ENCODE results near the gene ATP8B3.
"Not testable (repeated sequence)": the region's sequence is repeated elsewhere in the genome, so short reads cannot be mapped to it uniquely, and the experiment has no call there.

The ATP8B3 gene

DNA sequence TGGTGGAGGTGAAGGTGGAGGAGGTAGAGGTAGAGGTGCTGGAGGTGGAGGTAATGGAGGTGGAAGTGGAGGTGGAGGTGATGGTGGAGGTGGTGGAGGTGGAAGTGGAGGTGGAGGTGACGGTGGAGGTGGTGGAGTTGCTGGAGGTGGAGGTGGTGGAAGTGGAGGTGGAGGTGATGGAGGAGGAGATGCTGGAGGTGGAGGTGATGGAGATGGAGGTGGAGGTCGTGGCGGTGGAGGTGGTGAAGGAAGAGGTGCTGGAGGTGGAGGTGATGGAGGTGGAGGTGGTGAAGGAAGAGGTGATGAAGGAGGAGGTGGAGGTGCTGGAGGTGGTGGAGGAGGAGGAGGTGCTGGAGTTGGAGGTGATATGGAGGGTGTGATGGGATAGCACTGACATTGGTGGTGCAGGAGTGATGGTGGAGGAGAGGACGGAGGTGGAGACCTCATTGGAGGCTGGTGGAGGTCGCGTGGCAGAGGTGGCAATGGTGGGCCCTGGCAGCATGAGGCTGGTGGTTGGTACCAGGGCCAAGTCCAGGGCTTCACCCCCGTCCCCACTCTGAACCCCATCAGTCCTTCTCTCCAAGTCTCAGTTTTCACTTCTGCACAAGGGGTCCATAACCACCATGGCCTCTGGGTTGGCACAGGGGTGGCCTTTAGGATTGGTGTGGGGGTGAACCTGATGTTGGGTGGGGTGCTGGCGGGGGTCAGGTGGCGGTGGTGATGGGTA lies 43.0 kb downstream of the ATP8B3 start:
- Mint-ChIP-seq H3K36me3 (ENCODE audit: low read depth) (peaks cover 10% of the 10 kb centered on the region), H3K4me1 (ENCODE audit: low read depth) (peaks cover under 1% of the 10 kb centered on the region), H3K27me3 (peaks cover 76% of the 10 kb centered on the region), H3K27ac (no peak overlapping the region), H3K4me3 (no peak overlapping the region), H3K9me3 (peaks cover 11% of the 10 kb centered on the region)

- Mint-ChIP-seq H3K4me3 (no peak overlapping the region), H3K4me1 (ENCODE audit: low read depth) (peaks cover 6% of the 10 kb centered on the region), H3K36me3 (ENCODE audit: low read depth) (peaks cover 10% of the 10 kb centered on the region), H3K27me3 (peaks cover 76% of the 10 kb centered on the region), H3K27ac (no peak overlapping the region), H3K9me3 (peaks cover 11% of the 10 kb centered on the region)
Measured at GRCh38 chr19:1768248-1768647, 43.8 kb downstream of the ATP8B3 start.

GRCh38 chr19:1767464-1767933 lies 44.6 kb downstream of the ATP8B3 start:
- Mint-ChIP-seq H3K4me3 (no peak overlapping the region), H3K36me3 (ENCODE audit: low read depth) (peaks cover 10% of the 10 kb centered on the region), H3K9me3 (peaks cover 11% of the 10 kb centered on the region), H3K27me3 (peaks cover 74% of the 10 kb centered on the region), H3K4me1 (ENCODE audit: low read depth) (peaks cover 6% of the 10 kb centered on the region), H3K27ac (no peak overlapping the region)

DNA sequence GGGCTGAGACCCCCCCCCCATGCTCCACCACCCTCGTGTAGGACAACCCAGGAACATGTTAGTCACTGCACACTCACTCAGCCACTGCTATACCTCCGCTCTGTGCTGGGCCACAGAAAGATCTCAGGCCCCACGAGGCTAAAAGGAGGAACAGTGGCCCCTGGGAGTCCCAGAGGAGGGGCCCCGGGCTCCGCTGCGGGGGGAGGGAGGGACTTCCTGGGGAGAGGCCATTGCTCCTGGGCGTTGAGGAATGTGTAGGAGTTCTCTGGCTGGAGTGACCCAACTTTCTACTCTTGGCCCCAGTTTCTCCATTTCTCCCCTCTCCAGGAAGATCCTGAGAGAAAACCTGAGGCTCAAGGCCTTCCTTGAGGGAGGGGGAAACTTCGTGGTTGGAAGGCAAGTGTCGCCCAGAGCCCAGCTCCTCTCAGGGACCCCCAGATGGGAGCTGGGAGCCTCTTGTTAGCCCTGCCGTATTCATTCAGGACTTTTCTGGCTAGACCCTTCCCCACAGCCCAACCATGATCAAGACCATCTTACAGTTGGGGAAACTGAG lies 45.2 kb downstream of the ATP8B3 start:
- Mint-ChIP-seq H3K9me3 (peaks cover 11% of the 10 kb centered on the region), H3K4me1 (ENCODE audit: low read depth) (peaks cover 6% of the 10 kb centered on the region), H3K4me3 (no peak overlapping the region), H3K27me3 (peaks cover 71% of the 10 kb centered on the region), H3K36me3 (ENCODE audit: low read depth) (peaks cover 10% of the 10 kb centered on the region), H3K27ac (no peak overlapping the region)

DNA sequence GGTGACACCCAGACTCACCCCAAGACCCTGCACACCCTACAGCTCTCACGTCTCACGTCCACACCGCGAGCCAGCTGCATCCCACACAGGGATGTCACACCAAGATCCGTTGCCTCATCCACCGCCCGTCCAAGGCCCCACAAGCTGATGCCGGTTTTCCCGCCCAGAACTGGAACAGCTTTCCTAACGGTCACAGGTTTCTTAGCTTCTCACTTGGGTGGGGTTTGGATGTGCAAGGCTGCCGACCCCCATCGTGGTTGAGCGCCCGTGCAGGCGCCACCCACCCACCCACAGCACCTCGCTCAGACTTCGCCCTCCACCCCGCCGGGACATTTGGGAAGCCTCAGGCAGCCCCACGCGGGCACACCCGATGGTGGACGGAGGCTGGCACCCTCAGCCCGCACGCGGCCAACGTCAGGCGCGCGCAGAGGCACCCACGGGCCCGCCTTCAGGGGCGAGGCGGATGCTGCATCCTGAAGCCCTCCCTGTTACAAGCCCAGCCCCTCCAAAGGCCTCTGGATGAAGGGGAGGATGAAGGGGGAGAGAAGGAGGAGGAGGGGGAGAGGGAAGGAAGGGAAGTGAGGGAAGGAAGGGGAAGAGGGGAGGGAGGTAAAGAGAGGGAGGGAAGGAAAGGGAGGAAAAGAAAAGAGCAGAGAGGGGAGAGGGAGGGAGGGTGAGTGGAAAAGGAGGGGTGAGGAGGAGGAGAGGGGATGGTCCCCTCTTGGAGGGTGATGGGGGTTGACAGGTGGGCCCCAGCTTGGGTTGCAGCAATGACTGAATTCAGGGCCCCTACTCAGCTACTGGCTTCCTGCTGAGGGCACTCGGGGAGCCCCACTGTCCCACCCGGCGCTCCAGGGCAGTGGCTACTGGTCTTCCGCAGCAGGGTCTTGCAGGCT lies 45.9 kb downstream of the ATP8B3 start:
- no peak overlapping the region for H3K4me3 Mint-ChIP-seq
- peaks cover 5% of the 10 kb centered on the region for H3K36me3 Mint-ChIP-seq (ENCODE audit: low read depth)
- peaks cover 6% of the 10 kb centered on the region for H3K4me1 Mint-ChIP-seq (ENCODE audit: low read depth)
- H3K9me3 Mint-ChIP-seq: peaks cover 7% of the 10 kb centered on the region
- no peak overlapping the region for H3K27ac Mint-ChIP-seq
- H3K27me3 Mint-ChIP-seq: peaks cover 74% of the 10 kb centered on the region

DNA sequence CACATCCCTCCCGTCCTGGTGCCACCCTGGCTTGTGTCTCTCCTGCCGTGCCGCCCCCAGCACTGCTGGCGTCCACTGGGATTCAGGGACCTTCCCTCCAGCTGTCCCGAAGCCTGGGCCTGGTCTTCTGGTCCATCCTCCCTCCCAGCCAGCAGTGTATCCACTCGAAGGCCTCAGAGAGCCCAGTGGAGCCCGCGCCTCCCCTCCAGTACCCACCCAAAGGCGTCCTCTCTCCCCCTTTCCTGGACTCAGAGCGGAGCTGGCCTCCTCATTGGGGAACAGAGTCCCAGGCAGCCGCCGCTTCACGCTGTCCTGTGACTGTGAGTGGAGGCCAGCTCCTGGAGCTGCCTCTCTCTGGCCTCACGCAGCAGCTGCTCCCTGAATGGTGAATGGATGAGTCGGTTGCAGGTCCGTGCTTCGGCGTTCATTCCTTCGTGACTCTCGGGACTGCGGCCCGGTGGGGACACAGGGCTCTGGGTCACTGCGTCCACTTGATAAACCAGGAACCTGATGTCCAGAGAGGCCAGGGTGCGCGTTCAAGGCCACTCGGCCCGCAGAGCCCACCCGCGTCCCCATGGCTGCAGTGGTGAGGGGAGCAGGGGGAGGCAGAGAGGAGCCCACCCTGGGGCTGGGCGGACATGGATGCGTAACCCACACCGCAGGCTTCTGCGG lies 46.7 kb downstream of the ATP8B3 start:
- H3K4me3 Mint-ChIP-seq: no peak overlapping the region
- H3K27ac Mint-ChIP-seq: no peak overlapping the region
- peaks cover 6% of the 10 kb centered on the region for H3K4me1 Mint-ChIP-seq (ENCODE audit: low read depth)
- peaks cover 73% of the 10 kb centered on the region for H3K27me3 Mint-ChIP-seq
- no peaks in the 10 kb centered on the region for H3K36me3 Mint-ChIP-seq (ENCODE audit: low read depth)
- no peaks in the 10 kb centered on the region for H3K9me3 Mint-ChIP-seq

GRCh38 chr19:1764729-1765128 lies 47.3 kb downstream of the ATP8B3 start:
- H3K36me3 Mint-ChIP-seq (ENCODE audit: low read depth): no peaks in the 10 kb centered on the region
- H3K27ac Mint-ChIP-seq: no peak overlapping the region
- H3K27me3 Mint-ChIP-seq: peaks cover 67% of the 10 kb centered on the region
- peaks cover 6% of the 10 kb centered on the region for H3K4me1 Mint-ChIP-seq (ENCODE audit: low read depth)
- H3K9me3 Mint-ChIP-seq: no peaks in the 10 kb centered on the region
- H3K4me3 Mint-ChIP-seq: no peak overlapping the region

DNA sequence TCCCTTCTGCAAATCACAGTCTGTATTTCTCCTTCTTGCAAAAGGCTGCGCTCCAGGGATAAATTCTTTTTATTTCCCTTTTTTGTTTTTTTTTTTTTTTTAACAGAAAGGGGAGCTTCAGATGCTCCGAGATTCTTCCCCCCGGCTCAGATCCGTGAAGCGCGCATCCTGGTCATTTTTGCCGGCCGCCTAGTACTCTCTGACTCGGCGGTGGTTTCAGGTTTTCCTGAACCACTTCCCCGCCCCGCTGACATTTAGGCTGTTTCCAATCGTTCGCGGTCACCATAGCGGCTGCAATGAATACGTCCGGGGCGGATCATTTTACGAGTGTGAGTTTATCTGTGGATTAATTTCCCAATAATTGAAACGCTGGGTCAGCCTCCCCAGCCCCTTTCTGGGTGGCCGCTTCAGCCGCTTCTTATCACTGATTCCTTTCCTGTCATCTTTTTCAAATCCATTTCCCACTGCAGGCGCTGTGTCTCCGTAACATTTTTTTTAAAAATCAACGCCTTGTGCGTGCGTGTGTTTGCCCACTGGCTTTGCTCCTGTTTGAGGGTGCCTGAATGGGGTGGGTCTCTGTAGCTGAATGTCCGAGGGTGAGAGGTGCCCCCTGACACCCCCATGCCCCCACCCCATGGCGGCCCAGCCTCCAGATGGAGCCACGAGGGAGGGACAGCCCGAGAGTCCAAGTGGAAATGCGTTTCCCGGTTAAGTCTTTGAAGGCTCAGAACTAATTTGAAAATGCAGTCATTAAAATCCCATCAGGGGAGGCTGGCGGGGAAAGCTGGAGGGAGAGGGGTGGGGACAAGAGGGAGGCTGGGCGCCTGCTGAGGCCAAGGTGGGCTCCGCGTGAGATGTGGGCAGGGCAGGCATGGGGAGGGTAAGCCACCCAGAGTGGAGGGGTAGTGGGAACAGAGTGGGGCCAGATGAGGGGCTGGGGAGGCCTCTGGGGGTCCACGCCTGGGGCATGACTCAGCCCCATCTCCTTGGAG lies 48.1 kb downstream of the ATP8B3 start:
- H3K27me3 Mint-ChIP-seq: peaks cover 67% of the 10 kb centered on the region
- peaks cover 6% of the 10 kb centered on the region for H3K4me1 Mint-ChIP-seq (ENCODE audit: low read depth)
- no peaks in the 10 kb centered on the region for H3K9me3 Mint-ChIP-seq
- H3K36me3 Mint-ChIP-seq (ENCODE audit: low read depth): no peaks in the 10 kb centered on the region
- no peak overlapping the region for H3K27ac Mint-ChIP-seq
- no peak overlapping the region for H3K4me3 Mint-ChIP-seq

- Mint-ChIP-seq H3K9me3 (no peaks in the 10 kb centered on the region), H3K36me3 (ENCODE audit: low read depth) (no peaks in the 10 kb centered on the region), H3K27me3 (peaks cover 64% of the 10 kb centered on the region), H3K27ac (no peak overlapping the region), H3K4me1 (ENCODE audit: low read depth) (peaks cover 6% of the 10 kb centered on the region), H3K4me3 (no peak overlapping the region)
Measured at GRCh38 chr19:1762243-1763117, 49.6 kb downstream of the ATP8B3 start.

GRCh38 chr19:1761528-1762242 lies 50.4 kb downstream of the ATP8B3 start:
- Mint-ChIP-seq H3K36me3 (ENCODE audit: low read depth) (no peaks in the 10 kb centered on the region), H3K9me3 (no peaks in the 10 kb centered on the region), H3K27ac (no peak overlapping the region), H3K27me3 (peaks cover 69% of the 10 kb centered on the region), H3K4me1 (ENCODE audit: low read depth) (peaks cover 9% of the 10 kb centered on the region), H3K4me3 (no peak overlapping the region)

DNA sequence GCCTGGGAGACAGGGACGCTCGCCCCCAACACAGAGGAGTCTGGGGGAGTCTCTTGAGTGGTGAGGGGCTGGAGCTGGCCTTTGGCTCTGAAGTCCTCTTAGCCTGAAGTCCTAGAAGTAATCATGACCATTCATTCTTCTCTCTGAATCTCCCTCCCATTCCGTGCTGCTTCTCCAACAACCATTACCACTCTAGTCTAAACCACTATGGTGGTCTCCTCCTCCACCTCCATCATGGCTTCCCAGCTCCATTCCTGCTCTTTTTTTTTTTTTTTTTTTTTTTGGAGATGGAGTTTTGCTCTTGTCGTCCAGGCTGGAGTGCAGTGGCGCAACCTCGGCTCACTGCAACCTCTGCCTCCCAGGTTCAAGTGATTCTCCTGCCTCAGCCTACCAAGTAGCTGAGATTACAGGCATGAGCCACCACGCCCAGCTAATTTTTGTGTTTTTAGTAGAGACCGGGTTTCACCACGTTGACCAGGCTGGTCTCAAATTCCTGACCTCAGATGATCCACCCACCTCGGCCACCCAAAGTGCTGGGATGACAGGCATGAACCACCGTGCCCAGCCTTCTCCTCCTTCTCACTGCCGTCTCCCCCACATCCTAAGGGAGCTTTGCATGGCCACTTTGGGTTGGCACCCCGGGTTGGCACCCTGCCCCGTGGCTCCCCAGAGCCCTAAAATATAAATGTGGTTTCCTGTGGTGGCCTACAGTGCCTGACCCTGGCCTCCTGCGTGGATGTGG lies 51.1 kb downstream of the ATP8B3 start:
- H3K4me3 Mint-ChIP-seq; H3K27ac Mint-ChIP-seq; H3K9me3 Mint-ChIP-seq; H3K4me1 Mint-ChIP-seq (ENCODE audit: low read depth); H3K36me3 Mint-ChIP-seq (ENCODE audit: low read depth): not testable (repeated sequence)
- peaks cover 72% of the 10 kb centered on the region for H3K27me3 Mint-ChIP-seq

DNA sequence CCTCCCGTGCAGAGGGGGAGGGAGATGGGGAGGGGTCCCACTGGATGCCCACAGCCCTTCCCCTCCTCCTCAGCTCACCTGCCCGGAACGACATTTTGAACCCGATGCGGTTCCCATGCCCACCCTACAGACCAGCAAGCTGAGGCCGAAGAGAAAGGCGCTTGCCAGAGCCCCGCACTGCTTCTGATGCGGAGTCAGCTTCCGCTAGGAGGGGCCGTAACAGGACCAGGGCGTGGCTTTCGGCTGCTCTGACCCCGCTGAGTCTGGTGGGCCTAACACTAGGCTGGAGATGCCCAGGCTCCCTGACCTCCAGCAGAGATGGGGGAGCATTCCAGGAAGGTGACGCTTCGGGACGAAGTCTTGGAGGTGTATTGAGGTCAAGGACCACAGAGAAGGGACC lies 52.1 kb downstream of the ATP8B3 start:
- Mint-ChIP-seq H3K27me3 (peaks cover 68% of the 10 kb centered on the region), H3K4me3 (no peak overlapping the region), H3K4me1 (ENCODE audit: low read depth) (peaks cover 13% of the 10 kb centered on the region), H3K9me3 (no peaks in the 10 kb centered on the region), H3K36me3 (ENCODE audit: low read depth) (no peaks in the 10 kb centered on the region), H3K27ac (no peak overlapping the region)
